ENCODE data around the gene PDE1C.

PDE1C gene

DNA sequence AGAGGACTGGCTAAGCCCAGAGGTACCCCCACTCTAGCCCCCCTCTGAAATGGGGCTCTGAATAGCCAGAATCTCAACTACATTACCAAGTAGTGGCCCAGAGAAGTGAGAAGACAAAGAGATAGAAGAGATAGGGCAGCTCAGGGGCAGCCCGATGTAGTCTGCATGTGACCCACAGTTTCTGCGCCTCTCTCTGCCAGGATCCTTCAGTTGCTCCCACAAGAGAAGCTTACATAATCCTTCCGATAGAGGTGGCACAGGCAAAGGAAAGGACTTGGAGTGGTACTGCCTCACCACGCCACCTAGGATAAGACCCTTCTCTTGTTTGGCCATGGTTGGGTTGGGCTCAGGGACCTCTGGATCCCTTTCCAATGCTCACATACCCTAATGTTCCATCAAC is 5.4 kb upstream of the PDE1C start:
- no peak for DNase-seq (ENCODE audit: low read depth, low spot score)

DNA sequence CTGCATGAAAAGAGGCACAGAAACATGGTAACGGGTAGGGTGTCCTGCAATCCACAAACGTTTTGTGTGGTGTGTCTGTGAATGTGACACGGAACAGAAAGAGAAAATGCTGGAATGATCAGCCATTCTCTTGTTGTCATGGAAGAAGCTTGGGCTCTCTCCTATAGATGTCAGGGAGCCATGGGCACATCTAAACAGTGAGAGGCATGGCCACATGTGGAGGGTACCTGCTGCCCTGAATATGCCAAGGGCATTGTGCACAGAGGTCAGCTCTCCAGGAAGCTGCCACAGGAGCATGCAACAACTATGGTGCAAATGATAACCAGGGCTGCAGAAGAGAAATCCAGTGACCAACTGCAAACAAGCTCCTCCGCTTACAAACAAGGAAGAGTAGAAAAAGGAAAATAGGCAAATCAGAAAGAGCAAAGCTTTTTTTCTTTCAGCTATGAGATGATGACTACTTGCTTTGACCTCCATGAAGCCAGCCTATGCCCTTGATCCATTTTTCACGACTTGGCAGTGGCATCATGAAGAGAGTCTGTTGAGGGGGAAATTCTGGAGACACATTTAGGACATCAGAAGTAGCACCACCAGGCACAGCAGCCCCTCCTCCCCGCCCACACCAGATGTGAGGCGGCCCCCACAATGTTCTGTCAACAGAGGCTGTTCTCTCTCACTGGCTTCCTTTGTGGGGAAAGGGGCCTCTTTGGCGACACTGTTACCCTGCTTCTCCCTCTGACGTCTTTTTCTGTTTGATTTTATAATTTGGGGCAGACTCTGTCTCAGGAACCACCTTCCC is 4.8 kb upstream of the PDE1C start:
- no peak for DNase-seq (ENCODE audit: low read depth, low spot score)

DNA sequence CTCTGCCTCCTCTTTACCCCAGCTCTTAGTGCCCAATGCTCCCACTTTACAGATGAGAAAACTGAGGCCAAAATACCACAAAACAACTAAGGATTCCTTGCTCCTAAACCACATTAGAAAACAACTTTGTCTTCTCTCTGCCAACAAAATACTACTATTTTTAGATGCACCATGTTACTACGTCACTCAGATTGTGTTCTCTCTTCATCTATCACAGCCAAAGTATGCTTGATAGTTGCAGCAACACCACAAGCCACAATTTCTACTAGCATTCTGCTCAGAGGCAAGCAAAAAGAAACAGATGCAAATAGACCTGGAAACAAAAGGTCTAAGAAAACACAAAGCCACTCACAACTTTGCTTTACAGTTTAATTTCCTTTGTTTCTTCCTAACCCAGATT is 3.3 kb upstream of the PDE1C start:
- peak; percentile 62 for DNase-seq (ENCODE audit: low read depth, low spot score)

DNA sequence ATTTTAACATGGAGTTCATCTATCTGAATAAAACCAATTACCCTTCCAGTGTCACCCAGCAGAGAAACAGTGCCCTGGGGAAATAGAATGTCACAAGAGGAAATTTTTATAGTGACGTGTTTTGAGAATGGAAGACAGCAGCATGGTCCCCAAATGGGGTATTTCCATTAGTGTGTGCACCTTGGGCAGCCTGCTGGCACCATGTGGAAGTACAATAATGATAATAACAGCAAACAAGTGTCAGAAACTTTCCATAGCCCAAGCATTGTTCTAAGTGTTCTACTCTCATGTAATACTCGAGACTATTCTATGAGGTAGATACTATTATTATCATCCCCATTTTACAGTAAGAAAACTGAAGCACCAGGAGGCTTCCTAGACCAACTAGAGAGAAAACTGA is 2.2 kb upstream of the PDE1C start:
- no peak for DNase-seq (ENCODE audit: low read depth, low spot score)

- no peak for DNase-seq (ENCODE audit: low read depth, low spot score)
Observed at GRCh38 chr7:32071466-32072091, 1.4 kb upstream of the PDE1C start.

- no peak for DNase-seq (ENCODE audit: low read depth, low spot score)
Observed at GRCh38 chr7:32070051-32070405, 179 bp downstream of the PDE1C start.

- DNase-seq (ENCODE audit: low read depth, low spot score), result no peak
Observed at GRCh38 chr7:32069116-32069650, 1.0 kb downstream of the PDE1C start.

GRCh38 chr7:32068411-32069101 is 1.7 kb downstream of the PDE1C start:
- no peak for DNase-seq (ENCODE audit: low read depth, low spot score)

GRCh38 chr7:32066441-32066840 is 3.8 kb downstream of the PDE1C start:
- no peak for DNase-seq (ENCODE audit: low read depth, low spot score)

DNA sequence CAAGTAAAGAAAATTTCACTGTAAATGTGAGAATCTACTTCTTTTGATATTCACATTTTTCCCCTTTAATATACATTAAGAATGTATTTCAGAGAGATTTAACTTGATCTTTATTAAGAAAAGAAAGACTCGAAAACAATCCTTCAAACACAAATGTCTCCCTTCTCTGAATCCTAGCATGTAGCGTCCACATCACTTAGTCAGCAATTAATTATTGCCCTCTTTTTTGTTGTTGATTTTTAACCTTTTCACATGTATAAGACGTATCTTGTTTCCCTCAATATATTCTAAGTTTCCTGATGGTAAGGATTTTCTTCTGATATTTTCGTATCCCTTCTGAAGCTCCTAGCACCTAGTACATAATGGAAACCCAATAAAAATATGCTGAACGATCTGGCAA is 6.6 kb downstream of the PDE1C start:
- no peak for DNase-seq (ENCODE audit: low read depth, low spot score)

DNA sequence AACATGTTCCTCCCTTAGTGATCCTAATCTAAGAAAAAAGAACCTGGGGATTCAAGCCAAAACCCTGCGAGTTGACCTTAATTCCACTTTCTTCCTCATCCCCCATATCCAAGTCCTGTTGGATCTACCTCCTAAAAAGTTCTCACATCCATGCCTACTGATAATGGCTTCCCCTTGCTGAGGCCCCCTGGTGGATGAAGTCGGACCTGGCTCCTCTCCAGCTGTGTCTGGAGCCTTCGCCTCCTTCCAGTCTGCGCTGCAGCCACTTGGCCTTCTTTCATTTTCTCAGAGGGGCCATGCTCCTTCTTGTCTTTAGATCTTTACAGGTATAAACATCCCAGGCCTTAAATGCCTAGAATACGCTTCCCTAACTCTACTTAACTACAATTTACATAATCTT is 8.1 kb downstream of the PDE1C start:
- peak; percentile 54 for DNase-seq (ENCODE audit: low read depth, low spot score)

- DNase-seq (ENCODE audit: low read depth, low spot score), result no peak
Observed at GRCh38 chr7:32061346-32061745, 8.9 kb downstream of the PDE1C start.

- peak; percentile 50 for DNase-seq (ENCODE audit: low read depth, low spot score)
Observed at GRCh38 chr7:32059289-32060011, 10.8 kb downstream of the PDE1C start.

- peak; percentile 51 for DNase-seq (ENCODE audit: low read depth, low spot score)
Observed at GRCh38 chr7:32058002-32058401, 12.2 kb downstream of the PDE1C start.

DNA sequence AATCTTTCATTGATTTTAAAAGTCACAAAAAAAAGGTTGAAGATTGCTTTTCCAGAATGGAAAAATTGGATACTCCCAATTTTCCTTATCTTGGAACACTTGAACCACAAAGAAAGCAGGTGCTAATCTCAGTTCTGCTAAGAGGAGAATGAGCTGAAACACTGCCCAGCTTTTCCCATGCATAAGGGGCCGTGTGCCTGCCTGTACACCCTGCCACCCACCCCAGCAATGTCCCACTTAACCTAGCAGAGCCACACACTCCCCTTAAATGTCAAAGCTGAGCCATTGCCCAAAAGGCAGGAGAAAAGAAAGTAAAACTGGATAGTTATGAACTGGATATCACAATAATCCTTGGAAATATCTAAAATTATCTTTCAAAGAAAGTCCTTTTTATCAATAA is 13.4 kb downstream of the PDE1C start:
- no peak for DNase-seq (ENCODE audit: low read depth, low spot score)

DNA sequence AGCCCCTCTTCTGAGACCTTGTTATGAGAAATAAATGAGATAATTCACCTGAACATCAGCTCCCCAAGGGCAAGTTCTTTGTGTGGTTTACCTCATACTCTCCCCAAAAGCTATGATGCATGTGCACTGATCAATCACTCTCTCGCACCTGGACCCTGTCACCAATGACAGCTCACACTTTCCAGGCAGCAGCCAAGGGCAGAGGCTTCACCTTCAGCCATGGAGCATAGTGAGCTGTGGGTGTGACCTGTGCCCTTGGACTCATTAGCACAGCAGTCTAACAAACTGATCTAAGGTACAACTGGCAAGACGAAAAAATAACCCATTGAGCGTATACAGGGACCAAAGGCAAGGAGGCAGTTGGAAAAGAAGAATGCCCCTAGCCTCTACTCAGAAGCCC is 17.0 kb downstream of the PDE1C start:
- no peak for DNase-seq (ENCODE audit: low read depth, low spot score)

DNA sequence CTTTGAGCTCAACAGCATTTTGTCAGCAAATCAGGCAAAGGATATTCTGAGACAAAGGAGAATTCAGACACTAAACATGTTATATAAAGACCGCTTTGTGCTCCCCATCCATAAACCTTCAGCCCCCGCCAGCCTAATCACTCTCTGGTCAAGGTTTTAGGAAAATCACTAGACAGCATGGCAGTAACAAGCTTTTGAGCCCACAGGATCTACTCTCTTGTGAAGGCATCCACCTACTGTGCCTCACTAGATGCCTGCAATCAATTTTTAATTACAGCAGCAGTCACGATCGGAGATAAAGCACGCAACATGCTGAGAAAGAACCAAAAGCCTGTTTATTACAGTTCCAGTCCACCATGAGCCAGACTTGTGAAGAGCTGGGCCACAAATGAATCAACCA is 19.1 kb downstream of the PDE1C start:
- DNase-seq (ENCODE audit: low read depth, low spot score), result no peak

GRCh38 chr7:32049599-32049998 is 20.6 kb downstream of the PDE1C start:
- DNase-seq (ENCODE audit: low read depth, low spot score), result no peak

DNA sequence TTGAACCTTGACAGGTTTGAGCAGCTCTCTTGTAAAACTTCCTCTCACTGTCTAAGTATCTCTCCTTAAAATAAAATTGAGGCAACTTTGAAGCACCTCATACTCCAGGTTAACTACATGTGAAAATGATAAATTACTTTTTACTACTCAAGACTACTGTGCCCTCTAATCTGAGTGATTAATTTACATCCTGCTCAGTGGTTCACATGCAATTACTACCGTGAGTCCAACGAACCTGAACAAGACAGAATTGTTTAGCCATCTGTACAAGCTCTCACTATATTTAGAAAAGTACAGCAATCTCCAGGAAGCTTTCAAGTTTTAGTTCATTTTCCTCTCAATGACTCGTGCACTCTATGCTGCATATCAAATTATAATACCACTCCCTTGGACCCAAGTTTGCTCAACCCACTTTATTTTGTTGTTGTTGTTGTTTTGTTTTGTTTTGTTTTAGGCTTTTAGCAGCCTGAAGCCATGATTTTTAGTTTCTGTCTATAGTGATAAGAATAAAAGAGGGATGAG is 21.2 kb downstream of the PDE1C start:
- no peak for DNase-seq (ENCODE audit: low read depth, low spot score)

DNA sequence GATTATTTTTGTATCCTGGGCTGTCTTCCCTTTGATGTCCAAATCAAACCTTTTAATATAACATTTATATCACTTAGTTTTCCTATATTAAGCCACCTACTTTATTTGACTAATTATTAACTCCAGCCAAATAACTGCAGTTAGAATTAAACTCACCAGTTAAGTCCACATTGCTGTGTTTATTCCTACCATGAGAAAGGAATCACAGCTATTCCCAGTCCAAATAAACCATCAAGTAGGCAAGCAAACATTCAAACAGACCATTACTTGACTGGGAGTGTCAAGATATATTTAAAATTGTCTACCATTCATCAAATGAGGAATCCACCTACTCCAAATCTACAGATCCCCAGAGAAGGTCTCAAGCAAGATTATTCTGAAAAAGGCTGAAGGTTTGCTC is 22.4 kb downstream of the PDE1C start:
- DNase-seq (ENCODE audit: low read depth, low spot score), result no peak

DNA sequence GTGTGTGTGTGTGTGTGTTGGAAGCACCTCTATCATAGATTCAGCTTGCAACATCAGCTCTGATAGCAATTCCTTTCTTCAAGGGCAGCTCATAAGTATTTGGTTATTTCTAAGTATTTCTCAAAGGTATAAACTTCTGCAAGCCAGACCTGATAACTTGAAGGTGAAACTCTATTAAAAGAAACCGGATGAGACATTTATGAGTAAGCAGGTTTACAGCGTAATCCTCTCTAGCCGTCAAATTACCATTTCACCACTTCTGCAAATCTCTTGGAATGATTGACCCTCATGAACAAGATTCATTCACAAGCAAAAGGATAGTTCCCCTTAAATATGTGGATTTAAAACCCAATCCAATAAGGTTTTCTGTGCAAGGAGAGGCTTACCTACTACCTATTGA is 23.1 kb downstream of the PDE1C start:
- no peak for DNase-seq (ENCODE audit: low read depth, low spot score)

GRCh38 chr7:32045228-32045627 is 25.0 kb downstream of the PDE1C start:
- DNase-seq (ENCODE audit: low read depth, low spot score), result no peak
